HCT116 (cell line): ENCODE measurements around the gene PRRT1. TPM values are rescaled to one million over a fixed set of nuclear protein-coding genes. Genes with fewer than 3 reads are reported as not detected.
A peak's percentile ranks its signal among the peaks of the same experiment; 100 is the strongest.

Experiments
- ATAC-seq: fragments of 200-7000 bp; cut with Tn5 transposase; 2 replicates; pipeline ENCODE4 v1.9.1; 2020; ENCODE audit warnings: mild to moderate bottlenecking, moderate library complexity
- BruUV-seq: library from RNA; stranded (reverse); fragments of 400-500 nt; replicated peaks from 2 replicates; lab custom pipeline; 2021; lab: Mats Ljungman, UMichigan
- CTCF ChIA-PET: fragments of 300-600 bp; sonication (Branson Sonifier 250); formaldehyde crosslinking; loops from one replicate; lab custom pipeline; 2021; ENCODE audit warnings: antibody characterized with exemption; lab: Charles Lee
- POLR2A ChIA-PET: fragments of 300-600, 350-600 bp; sonication (Branson Sonifier 250); formaldehyde crosslinking; loops from one replicate; lab custom pipeline; 2021; ENCODE audit warnings: antibody characterized with exemption; lab: Charles Lee
- RAD21 ChIA-PET, 2 experiments: fragments of 300-600 bp; sonication (Branson Sonifier 250); formaldehyde crosslinking; loops; one replicate each; lab custom pipeline; 2023; ENCODE audit warnings: low total read pairs in 2 of 2; ENCODE audit not compliant: uncharacterized antibody in 2 of 2, unreplicated experiment in 2 of 2, low non-redundant PET in 1 of 2; lab: Charles Lee
- DNase-seq: peaks from one replicate; pipeline ENCODE4 v3.0.0-alpha.2; 2010; ENCODE audit warnings: low read depth, low spot score
- H2AFZ ChIP-seq: fragments of 200-600 bp; shearing (Covaris generic), sonication (generic); 2 replicates; pipeline ENCODE4 v1.6.1; 2017; ENCODE audit warnings: low read depth, mixed run types, mixed read lengths, antibody characterized with exemption, low read length; ENCODE audit not compliant: poor library complexity, severe bottlenecking
- H3K27ac ChIP-seq: 2 replicates; pipeline ENCODE4 v1.5.1; 2012; ENCODE audit warnings: low read depth, low read length
- H3K27me3 ChIP-seq: fragments of 200-600 bp; sonication (generic); 2 replicates; pipeline ENCODE4 v1.6.1; 2016; ENCODE audit warnings: mixed run types, low read length, mixed read lengths; ENCODE audit not compliant: insufficient read depth
- H3K36me3 ChIP-seq, 2 experiments: fragments of 200-500 bp in 1 of 2; fragments of 200-600 bp in 1 of 2; sonication (Bioruptor generic) in 1 of 2; sonication (generic) in 1 of 2; 2 replicates each; pipeline versions ENCODE4 v1.5.1 to v1.6.1; 2014 to 2016; ENCODE audit warnings: low read length in 2 of 2, inconsistent platforms in 1 of 2, mixed read lengths in 1 of 2, mixed run types in 1 of 2; ENCODE audit not compliant: insufficient read depth in 2 of 2, control insufficient read depth in 1 of 2
- H3K4me1 ChIP-seq, 2 experiments: fragments of 200-600 bp in 1 of 2; sonication (generic) in 1 of 2; 2 replicates each; pipeline versions ENCODE4 v1.5.1 to v1.6.1; 2012 to 2017; ENCODE audit warnings: low read length in 2 of 2, inconsistent platforms in 1 of 2, mild to moderate bottlenecking in 1 of 2, mixed read lengths in 1 of 2, mixed run types in 1 of 2, moderate library complexity in 1 of 2; ENCODE audit not compliant: insufficient read depth in 2 of 2, control insufficient read depth in 1 of 2
- H3K4me2 ChIP-seq: fragments of 200-600 bp; sonication (generic); 2 replicates; pipeline ENCODE4 v1.6.1; 2017; ENCODE audit warnings: mixed run types, low read length, mixed read lengths
- H3K4me3 ChIP-seq, 2 experiments: fragments of 200-600 bp in 1 of 2; sonication (generic) in 1 of 2; replicated peaks in 1 of 2; 2 replicates each; pipeline ENCODE4 v1.5.1; 2011 to 2016; ENCODE audit warnings: low read length in 2 of 2, control low read depth in 1 of 2, low read depth in 1 of 2, mild to moderate bottlenecking in 1 of 2, mixed read lengths in 1 of 2, mixed run types in 1 of 2
- H3K79me2 ChIP-seq: fragments of 200-600 bp; sonication (generic); 2 replicates; pipeline ENCODE4 v1.6.1; 2017; ENCODE audit warnings: mild to moderate bottlenecking, mixed run types, low read length, moderate library complexity, mixed read lengths; ENCODE audit not compliant: insufficient read depth
- H3K9ac ChIP-seq: fragments of 200-600 bp; sonication (generic); 2 replicates; pipeline ENCODE4 v1.6.1; 2016; ENCODE audit warnings: low read length, mixed read lengths
- H3K9me2 ChIP-seq: fragments of 200-600 bp; sonication (generic), shearing (Covaris generic); 2 replicates; pipeline ENCODE4 v1.6.1; 2017; ENCODE audit warnings: mixed run types, mild to moderate bottlenecking, moderate library complexity; ENCODE audit not compliant: insufficient read depth
- H3K9me3 ChIP-seq, 2 experiments: fragments of 200-500 bp in 1 of 2; fragments of 200-600 bp in 1 of 2; sonication (Bioruptor generic) in 1 of 2; sonication (generic) in 1 of 2; 2 replicates each; pipeline ENCODE4 v1.6.1; 2014 to 2017; ENCODE audit warnings: low read length in 2 of 2, mixed read lengths in 2 of 2, inconsistent platforms in 1 of 2, low read depth in 1 of 2, mild to moderate bottlenecking in 1 of 2, mixed run types in 1 of 2, moderate library complexity in 1 of 2; ENCODE audit not compliant: control insufficient read depth in 1 of 2, insufficient read depth in 1 of 2
- H4K20me1 ChIP-seq: fragments of 200-600 bp; sonication (generic), shearing (Covaris generic); 2 replicates; pipeline ENCODE4 v1.6.1; 2017; ENCODE audit warnings: mixed run types, mild to moderate bottlenecking, moderate library complexity; ENCODE audit not compliant: insufficient read depth
- CBX3 ChIP-seq: IDR thresholded peaks from 2 replicates; pipeline ENCODE4 v1.6.1; 2012; ENCODE audit warnings: low read depth
- CEBPB ChIP-seq: IDR thresholded peaks from 2 replicates; pipeline ENCODE4 v1.6.1; 2012; ENCODE audit warnings: low read depth
- CTCF ChIP-seq, 3 experiments: fragments of 200-600 bp in 1 of 3; sonication (generic) in 1 of 3; IDR thresholded peaks in 2 of 3; conservative IDR thresholded peaks in 1 of 3; 2 replicates each; pipeline ENCODE4 v1.5.1; 2012 to 2017; ENCODE audit warnings: low read depth in 2 of 3, low read length in 2 of 3, antibody characterized with exemption in 1 of 3, borderline replicate concordance in 1 of 3, control low read depth in 1 of 3, mild to moderate bottlenecking in 1 of 3, mixed read lengths in 1 of 3, mixed run types in 1 of 3, moderate library complexity in 1 of 3; ENCODE audit not compliant: insufficient read depth in 1 of 3
- EGR1 ChIP-seq: IDR thresholded peaks from 2 replicates; pipeline ENCODE4 v1.6.1; 2012; ENCODE audit warnings: low read depth
- FOSL1 ChIP-seq: IDR thresholded peaks from 2 replicates; pipeline ENCODE4 v1.6.1; 2012; ENCODE audit warnings: low read depth
- JUND ChIP-seq: IDR thresholded peaks from 2 replicates; pipeline ENCODE4 v1.6.1; 2012
- POLR2A ChIP-seq: IDR thresholded peaks from 2 replicates; pipeline ENCODE4 v1.7.0; 2011; ENCODE audit warnings: borderline replicate concordance; ENCODE audit not compliant: insufficient read depth, insufficient read length; ENCODE audit errors: extremely low read depth
- POLR2AphosphoS5 ChIP-seq: IDR thresholded peaks from 2 replicates; pipeline ENCODE4 v1.6.1; 2011; ENCODE audit warnings: mild to moderate bottlenecking, low read depth, low read length, moderate library complexity
- RAD21 ChIP-seq: IDR thresholded peaks from 2 replicates; pipeline ENCODE4 v1.6.1; 2012; ENCODE audit warnings: low read depth, mild to moderate bottlenecking
- REST ChIP-seq: IDR thresholded peaks from 2 replicates; pipeline ENCODE4 v1.6.1; 2012; ENCODE audit warnings: low read depth
- SP1 ChIP-seq: IDR thresholded peaks from 2 replicates; pipeline ENCODE4 v1.6.1; 2012; ENCODE audit warnings: low read depth
- SRF ChIP-seq: IDR thresholded peaks from 2 replicates; pipeline ENCODE4 v1.6.1; 2012; ENCODE audit warnings: low read depth
- TCF7L2 ChIP-seq: IDR thresholded peaks from 2 replicates; pipeline ENCODE4 v1.7.0; 2011; ENCODE audit warnings: borderline replicate concordance, inconsistent platforms; ENCODE audit not compliant: insufficient read depth, insufficient read length; ENCODE audit errors: extremely low read depth
- ZBTB33 ChIP-seq: IDR thresholded peaks from 2 replicates; pipeline ENCODE4 v1.6.1; 2011; ENCODE audit warnings: mild to moderate bottlenecking, low read length, moderate library complexity; ENCODE audit not compliant: insufficient replicate concordance; ENCODE audit errors: extremely low read depth
- ZFX ChIP-seq: fragments of 450-650 bp; IDR thresholded peaks from 2 replicates; pipeline ENCODE4 v1.6.1; 2017
- ZNF274 ChIP-seq: fragments of 200-500 bp; sonication (Bioruptor generic); IDR thresholded peaks from 2 replicates; pipeline ENCODE4 v1.6.1; 2014; ENCODE audit warnings: mild to moderate bottlenecking, low read depth, low read length, inconsistent platforms
- intact Hi-C: fragments of 100-400 bp; cut with micrococcal nuclease; formaldehyde crosslinking; loops from 2 replicates; pipeline ENCODE4 v1.10.0; 2022
- total RNA-seq: library from RNA; stranded (reverse); gene quantifications from one replicate; pipeline ENCODE4 v1.2.1, GENCODE V29; 2021; ENCODE audit not compliant: unreplicated experiment
- TF ChIP-seq, protein P1 (sequence below): IDR thresholded peaks from 2 replicates; pipeline ENCODE4 v1.6.1; 2012

PRRT1 gene
- total RNA-seq, 1 experiment from 2014 or later, result 6.1 TPM

DNA sequence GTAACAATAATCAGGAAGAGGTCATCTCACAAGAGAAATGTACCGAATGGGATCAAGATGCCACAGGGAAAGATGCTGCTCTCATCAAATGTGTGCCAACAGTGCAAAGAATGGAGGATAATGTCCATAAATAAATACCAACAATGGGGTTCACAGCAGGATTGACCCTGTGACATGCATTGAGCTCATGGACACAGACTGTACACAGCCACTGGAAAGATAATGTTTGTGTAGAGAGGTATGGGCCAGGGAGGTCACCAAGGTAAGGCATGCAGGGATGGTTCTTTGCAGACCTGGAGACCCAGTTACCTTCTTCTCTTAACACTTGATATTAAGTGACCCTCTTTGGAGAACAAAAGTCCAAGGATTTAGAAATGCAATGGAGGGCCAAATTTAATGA, 22.7 kb upstream of the PRRT1 start (continued):
- TF ChIP-seq CTCF (IDR thresholded peaks at IDR 0.05 in 2 of 3, conservative IDR thresholded peaks at IDR 0.05 in 1 of 3; ENCODE audit: borderline replicate concordance in 1 of 3, insufficient read depth in 1 of 3, low read depth in 2 of 3, low read length in 2 of 3), result no peak
- TF ChIP-seq JUND, result no peak
- TF ChIP-seq TCF7L2, result no peak

- peaks cover 0 to 15% of the 10 kb centered on the region in 2 experiments; a peak in 3 of 4 replicates for H3K36me3 ChIP-seq
- no peak for DNase-seq
- H4K20me1 ChIP-seq, result no peaks in the 10 kb centered on the region
- no peaks in the 10 kb centered on the region for H3K9me3 ChIP-seq
- H3K4me3 ChIP-seq, result no peak overlapping the region
- H3K4me2 ChIP-seq, result peak overlapping the region; percentile 36
- no peak for ATAC-seq
- no peak overlapping the region for H2AFZ ChIP-seq
- CTCF ChIA-PET, result no interaction called here
- BruUV-seq, result no TSS peak
- H3K4me1 ChIP-seq, result peaks cover 20 to 42% of the 10 kb centered on the region in 2 experiments
- peaks cover 17% of the 10 kb centered on the region for H3K79me2 ChIP-seq
- intact Hi-C loops, result no loop called here
- H3K9me2 ChIP-seq, result no peaks in the 10 kb centered on the region
- H3K27me3 ChIP-seq, result no peaks in the 10 kb centered on the region
- POLR2A ChIA-PET, result no interaction called here
- no peak overlapping the region for H3K27ac ChIP-seq
- RAD21 ChIA-PET, result no interaction called here
- no peak overlapping the region for H3K9ac ChIP-seq
- no peak for TF ChIP-seq CBX3
- TF ChIP-seq EGR1, result no peak
- no peak for TF ChIP-seq SRF
- no peak for TF ChIP-seq TCF7L2
- no peak for TF ChIP-seq POLR2A
- no peak for TF ChIP-seq SP1
- TF ChIP-seq RAD21, result no peak
- TF ChIP-seq CEBPB, result no peak
- TF ChIP-seq, protein P1, sequence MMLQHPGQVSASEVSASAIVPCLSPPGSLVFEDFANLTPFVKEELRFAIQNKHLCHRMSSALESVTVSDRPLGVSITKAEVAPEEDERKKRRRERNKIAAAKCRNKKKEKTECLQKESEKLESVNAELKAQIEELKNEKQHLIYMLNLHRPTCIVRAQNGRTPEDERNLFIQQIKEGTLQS, result no peak
- TF ChIP-seq ZBTB33, result no peak
- TF ChIP-seq ZNF274, result no peak
- TF ChIP-seq REST, result no peak
- TF ChIP-seq POLR2AphosphoS5, result no peak
- no peak for TF ChIP-seq ZFX
- TF ChIP-seq FOSL1, result no peak
These were observed 21.4 kb upstream of the PRRT1 start for GRCh38 chr6:32173051-32173727.
